ENCODE data around the gene MSI2. TPM values are rescaled to one million over a fixed set of nuclear protein-coding genes. Genes with fewer than 3 reads are reported as not detected.

The MSI2 gene
- total and polyA plus RNA-seq, 4 donors, result 9.4 to 64.0 (median 30.4) TPM

DNA sequence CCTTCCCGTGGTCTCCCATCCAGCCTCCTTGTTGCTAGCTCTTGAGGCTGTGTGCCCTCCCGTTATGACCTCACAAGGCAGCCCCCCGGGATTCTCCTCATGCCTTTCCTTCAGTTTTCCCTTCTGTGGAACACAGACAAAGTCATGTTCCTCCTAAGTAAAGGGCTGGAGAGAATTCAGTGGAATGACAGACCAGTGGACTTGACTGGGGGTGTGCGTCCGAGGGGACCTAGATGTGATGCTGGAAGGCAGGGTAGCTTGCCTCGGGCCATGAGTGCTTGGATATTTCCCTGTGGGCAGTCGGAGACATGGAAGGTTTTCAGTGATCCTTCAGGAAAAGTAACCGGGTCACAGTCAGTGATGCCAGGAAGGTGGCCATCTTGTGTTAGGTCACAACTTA lies 247.9 kb downstream of the MSI2 start:
- ATAC-seq (ENCODE audit: insufficient read depth, low FRiP score), result no peak
- Histone ChIP-seq H3K27me3 (ENCODE audit: control insufficient read depth in 3 of 3, insufficient read depth in 3 of 3, low read length in 2 of 3) (no peaks in the 10 kb centered on the region), H3K9me3 (ENCODE audit: control insufficient read depth in 4 of 4, insufficient read depth in 3 of 4, low read length in 3 of 4) (no peaks in the 10 kb centered on the region), H3K4me1 (ENCODE audit: control insufficient read depth in 5 of 5, insufficient read depth in 5 of 5, low read length in 5 of 5) (peaks cover 0 to 53% (median 25%) of the 10 kb centered on the region in 5 donors), H3K9ac (ENCODE audit: insufficient read depth in 1 of 2, low read length in 2 of 2) (no peak overlapping the region), H3K27ac (ENCODE audit: low read depth in 1 of 2, low read length in 1 of 2) (no peak overlapping the region), H3K4me3 (no peak overlapping the region), H3K36me3 (ENCODE audit: control insufficient read depth in 4 of 4, insufficient read depth in 4 of 4, low read length in 4 of 4) (no peaks in the 10 kb centered on the region)
- no peak for DNase-seq
- WGBS, 2 donors, result 93 to 94% methylated on average over 8 of the region's 8 CpGs
- TF ChIP-seq, protein P1, sequence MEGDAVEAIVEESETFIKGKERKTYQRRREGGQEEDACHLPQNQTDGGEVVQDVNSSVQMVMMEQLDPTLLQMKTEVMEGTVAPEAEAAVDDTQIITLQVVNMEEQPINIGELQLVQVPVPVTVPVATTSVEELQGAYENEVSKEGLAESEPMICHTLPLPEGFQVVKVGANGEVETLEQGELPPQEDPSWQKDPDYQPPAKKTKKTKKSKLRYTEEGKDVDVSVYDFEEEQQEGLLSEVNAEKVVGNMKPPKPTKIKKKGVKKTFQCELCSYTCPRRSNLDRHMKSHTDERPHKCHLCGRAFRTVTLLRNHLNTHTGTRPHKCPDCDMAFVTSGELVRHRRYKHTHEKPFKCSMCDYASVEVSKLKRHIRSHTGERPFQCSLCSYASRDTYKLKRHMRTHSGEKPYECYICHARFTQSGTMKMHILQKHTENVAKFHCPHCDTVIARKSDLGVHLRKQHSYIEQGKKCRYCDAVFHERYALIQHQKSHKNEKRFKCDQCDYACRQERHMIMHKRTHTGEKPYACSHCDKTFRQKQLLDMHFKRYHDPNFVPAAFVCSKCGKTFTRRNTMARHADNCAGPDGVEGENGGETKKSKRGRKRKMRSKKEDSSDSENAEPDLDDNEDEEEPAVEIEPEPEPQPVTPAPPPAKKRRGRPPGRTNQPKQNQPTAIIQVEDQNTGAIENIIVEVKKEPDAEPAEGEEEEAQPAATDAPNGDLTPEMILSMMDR (IDR thresholded peaks at IDR 0.05; ENCODE audit: control extremely low read depth, extremely low read depth), result no peak

DNA sequence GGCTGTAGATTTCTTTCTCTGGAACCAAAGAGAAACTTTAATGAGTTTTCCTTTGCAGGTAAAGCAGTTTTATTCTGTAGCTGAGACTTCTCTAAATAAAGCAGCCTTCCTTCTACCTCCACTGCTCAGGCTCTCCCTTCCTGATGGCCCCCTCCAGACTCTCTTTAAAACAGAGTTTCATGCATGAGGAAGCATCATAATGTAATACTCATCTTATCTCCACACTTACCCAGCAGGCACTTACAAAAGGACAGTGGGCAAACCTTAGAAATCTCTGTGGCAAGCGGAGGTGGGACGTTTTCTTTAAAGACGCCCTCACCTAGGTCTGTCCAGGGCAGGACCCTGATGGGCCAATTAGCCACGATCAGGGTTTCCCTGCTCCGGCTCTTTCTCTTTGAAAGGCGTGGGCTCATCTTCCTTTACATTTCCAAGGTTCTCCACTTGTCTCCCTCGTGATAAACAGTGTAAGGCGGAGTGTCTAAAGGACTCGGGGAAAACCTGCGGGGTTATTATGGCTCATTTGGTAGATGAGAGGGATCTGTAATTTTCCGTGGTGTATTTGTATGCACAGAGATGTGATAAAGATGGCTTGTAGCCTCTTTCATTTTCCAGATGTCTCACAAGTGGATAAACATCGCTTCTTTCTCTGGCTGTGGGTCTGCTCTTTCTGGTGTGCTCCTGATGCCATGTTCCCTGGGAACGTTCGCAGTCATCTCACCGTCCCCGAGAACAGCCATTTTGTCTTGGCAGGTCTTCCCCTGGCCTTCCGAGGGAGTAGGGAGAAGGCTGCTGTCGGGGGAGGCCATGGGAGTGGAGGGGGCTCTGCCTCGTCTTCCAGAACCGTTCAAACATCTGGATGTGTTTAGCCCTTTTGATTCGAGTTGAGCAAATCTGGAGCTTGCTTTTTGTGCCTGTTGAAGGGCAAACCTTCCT lies 249.8 kb downstream of the MSI2 start:
- H3K9me3 ChIP-seq (ENCODE audit: control insufficient read depth in 4 of 4, insufficient read depth in 3 of 4, low read length in 3 of 4), result no peaks in the 10 kb centered on the region
- DNase-seq (peak in 1 of 3 donors; percentile 43), ATAC-seq (ENCODE audit: insufficient read depth, low FRiP score) (no peak)
- TF ChIP-seq, protein P1 (IDR thresholded peaks at IDR 0.05; ENCODE audit: control extremely low read depth, extremely low read depth), result no peak
- no peaks in the 10 kb centered on the region for H3K27me3 ChIP-seq (ENCODE audit: control insufficient read depth in 3 of 3, insufficient read depth in 3 of 3, low read length in 2 of 3)
- no peaks in the 10 kb centered on the region for H3K36me3 ChIP-seq (ENCODE audit: control insufficient read depth in 4 of 4, insufficient read depth in 4 of 4, low read length in 4 of 4)
- WGBS, 2 donors, result 79 to 80% methylated on average over 21 of the region's 21 CpGs
- no peak overlapping the region for H3K27ac ChIP-seq (ENCODE audit: low read depth in 1 of 2, low read length in 1 of 2)
- no peak overlapping the region for H3K4me3 ChIP-seq
- no peak overlapping the region for H3K9ac ChIP-seq (ENCODE audit: insufficient read depth in 1 of 2, low read length in 2 of 2)
- peaks cover 0 to 58% (median 25%) of the 10 kb centered on the region in 5 donors for H3K4me1 ChIP-seq (ENCODE audit: control insufficient read depth in 5 of 5, insufficient read depth in 5 of 5, low read length in 5 of 5)

DNA sequence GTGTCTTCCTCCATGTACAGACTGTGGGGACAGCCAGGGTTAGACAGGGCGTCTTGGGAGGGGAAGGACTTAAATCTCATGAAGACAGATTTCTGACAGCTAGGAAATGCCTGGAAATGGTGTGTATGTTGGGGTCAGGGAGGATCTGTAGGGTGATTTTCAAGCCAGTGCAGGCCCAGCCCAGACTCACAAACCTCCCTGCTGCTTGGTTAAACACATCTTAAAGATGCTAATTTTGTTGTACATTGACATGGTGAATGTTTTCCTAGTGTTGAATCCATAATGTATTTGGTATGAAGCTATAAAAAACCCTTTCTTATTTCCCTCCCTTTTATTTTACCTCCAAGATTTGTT lies 250.4 kb downstream of the MSI2 start:
- TF ChIP-seq, protein P1 (IDR thresholded peaks at IDR 0.05; ENCODE audit: control extremely low read depth, extremely low read depth), result no peak
- no peak overlapping the region for H3K4me3 ChIP-seq
- H3K27me3 ChIP-seq (ENCODE audit: control insufficient read depth in 3 of 3, insufficient read depth in 3 of 3, low read length in 2 of 3), result no peaks in the 10 kb centered on the region
- ATAC-seq (ENCODE audit: insufficient read depth, low FRiP score), result no peak
- WGBS, 2 donors, result 50 to 58% methylated on average over 1 of the region's 1 CpG
- no peaks in the 10 kb centered on the region for H3K36me3 ChIP-seq (ENCODE audit: control insufficient read depth in 4 of 4, insufficient read depth in 4 of 4, low read length in 4 of 4)
- H3K9me3 ChIP-seq (ENCODE audit: control insufficient read depth in 4 of 4, insufficient read depth in 3 of 4, low read length in 3 of 4), result no peaks in the 10 kb centered on the region
- no peak overlapping the region for H3K9ac ChIP-seq (ENCODE audit: insufficient read depth in 1 of 2, low read length in 2 of 2)
- DNase-seq, result no peak
- H3K4me1 ChIP-seq (ENCODE audit: control insufficient read depth in 5 of 5, insufficient read depth in 5 of 5, low read length in 5 of 5), result peaks cover 0 to 58% (median 30%) of the 10 kb centered on the region in 5 donors
- no peak overlapping the region for H3K27ac ChIP-seq (ENCODE audit: low read depth in 1 of 2, low read length in 1 of 2)
